OCI-LY1 (cell line): ENCODE results near the gene THAP9.

ENCODE experiments used
- EZH2 ChIP-seq: fragments of 200-600 bp; sonication (generic), shearing (Covaris generic); IDR thresholded peaks from 2 replicates; pipeline ENCODE4 v1.8.0; 2017; ENCODE audit warnings: borderline replicate concordance, mixed run types, mild to moderate bottlenecking, antibody characterized with exemption, low read length, moderate library complexity, mixed read lengths
- TF ChIP-seq, protein P1 (sequence below): fragments of 200-600 bp; sonication (generic), shearing (Covaris generic); IDR thresholded peaks from 2 replicates; pipeline ENCODE4 v1.5.1; 2017; ENCODE audit warnings: mild to moderate bottlenecking, antibody characterized with exemption, low read length, moderate library complexity, mixed read lengths

DNA sequence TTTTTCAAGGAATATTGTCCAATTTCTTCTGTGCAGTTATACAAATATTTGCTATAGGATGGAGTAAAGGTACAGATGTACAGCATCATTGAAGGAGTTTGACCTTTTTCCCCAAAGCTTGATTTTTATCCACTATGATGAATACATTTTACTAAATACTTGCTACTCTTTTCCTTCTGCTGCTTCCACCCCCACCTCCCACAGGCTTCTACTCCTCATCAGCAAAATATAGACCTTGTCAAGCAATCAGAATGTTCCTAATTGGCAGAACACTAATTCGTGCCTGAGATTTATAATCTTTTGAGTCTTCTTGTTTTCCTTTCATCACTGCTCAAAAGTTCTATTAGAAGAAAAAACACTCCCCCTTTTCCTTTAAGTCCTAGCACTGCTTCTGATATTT lies 3.8 kb upstream of the THAP9 start:
- no peak for TF ChIP-seq EZH2
- TF ChIP-seq, protein P1, sequence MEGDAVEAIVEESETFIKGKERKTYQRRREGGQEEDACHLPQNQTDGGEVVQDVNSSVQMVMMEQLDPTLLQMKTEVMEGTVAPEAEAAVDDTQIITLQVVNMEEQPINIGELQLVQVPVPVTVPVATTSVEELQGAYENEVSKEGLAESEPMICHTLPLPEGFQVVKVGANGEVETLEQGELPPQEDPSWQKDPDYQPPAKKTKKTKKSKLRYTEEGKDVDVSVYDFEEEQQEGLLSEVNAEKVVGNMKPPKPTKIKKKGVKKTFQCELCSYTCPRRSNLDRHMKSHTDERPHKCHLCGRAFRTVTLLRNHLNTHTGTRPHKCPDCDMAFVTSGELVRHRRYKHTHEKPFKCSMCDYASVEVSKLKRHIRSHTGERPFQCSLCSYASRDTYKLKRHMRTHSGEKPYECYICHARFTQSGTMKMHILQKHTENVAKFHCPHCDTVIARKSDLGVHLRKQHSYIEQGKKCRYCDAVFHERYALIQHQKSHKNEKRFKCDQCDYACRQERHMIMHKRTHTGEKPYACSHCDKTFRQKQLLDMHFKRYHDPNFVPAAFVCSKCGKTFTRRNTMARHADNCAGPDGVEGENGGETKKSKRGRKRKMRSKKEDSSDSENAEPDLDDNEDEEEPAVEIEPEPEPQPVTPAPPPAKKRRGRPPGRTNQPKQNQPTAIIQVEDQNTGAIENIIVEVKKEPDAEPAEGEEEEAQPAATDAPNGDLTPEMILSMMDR: no peak
